Measurements from ENCODE around the gene MRRF. TPM values are rescaled to one million over a fixed set of nuclear protein-coding genes. Genes with fewer than 3 reads are reported as not detected.
A peak's percentile ranks its signal among the peaks of the same experiment; 100 is the strongest.

The MRRF gene
- total and polyA plus RNA-seq, 2 of the 4 experiments (the other 2 are of a cell fraction): 32.1 to 38.0 TPM

DNA sequence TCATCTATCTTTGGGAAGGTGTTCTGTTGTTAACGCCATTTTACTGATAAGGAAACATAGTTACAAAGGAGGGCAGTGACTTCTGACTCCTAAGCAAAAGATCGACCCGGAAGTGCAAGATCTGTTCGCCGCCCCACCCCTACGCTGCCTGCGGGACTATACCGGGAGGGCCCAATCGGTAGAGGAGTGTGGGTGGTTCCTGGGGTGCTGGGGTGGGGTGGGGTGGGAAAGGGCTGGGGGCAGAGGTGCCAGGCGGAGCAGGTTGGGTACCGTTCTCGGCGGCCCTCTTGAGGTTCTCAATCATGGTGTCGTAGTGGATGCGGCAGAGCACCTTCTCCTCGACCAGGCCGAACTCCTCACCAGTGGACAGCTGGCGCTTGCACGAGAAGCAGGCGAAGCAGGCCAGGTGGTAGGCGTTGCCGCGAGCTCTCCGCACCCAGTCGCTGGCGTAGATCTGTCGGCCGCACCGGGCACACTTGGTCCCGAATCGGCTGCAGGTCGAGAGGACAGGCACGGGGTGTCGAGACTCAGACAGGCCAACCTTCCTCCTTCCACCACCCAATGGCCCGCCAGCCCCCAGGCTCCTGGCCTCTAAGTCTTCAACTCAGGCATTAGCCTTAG lies 47.8 kb upstream of the MRRF start:
- no peak overlapping the region for H3K14ac ChIP-seq (replicated peaks; ENCODE audit: low read depth, low read length)
- no peak overlapping the region for H2AK9ac ChIP-seq (replicated peaks; ENCODE audit: low read depth, low read length, poor library complexity)
- TF ChIP-seq POLR2A (IDR thresholded peaks at IDR 0.05; ENCODE audit: low read depth, low read length): no peak
- TF ChIP-seq RAD21 (IDR thresholded peaks at IDR 0.05; ENCODE audit: low read length): no peak
- no peak for TF ChIP-seq MXI1 (IDR thresholded peaks at IDR 0.05; ENCODE audit: borderline replicate concordance, low read depth, low read length)
- no peak for TF ChIP-seq NFE2L2 (IDR thresholded peaks at IDR 0.05; ENCODE audit: low read depth, low read length)
- TF ChIP-seq CHD1 (IDR thresholded peaks at IDR 0.05; ENCODE audit: low read depth, low read length): no peak
- TF ChIP-seq, protein P1, sequence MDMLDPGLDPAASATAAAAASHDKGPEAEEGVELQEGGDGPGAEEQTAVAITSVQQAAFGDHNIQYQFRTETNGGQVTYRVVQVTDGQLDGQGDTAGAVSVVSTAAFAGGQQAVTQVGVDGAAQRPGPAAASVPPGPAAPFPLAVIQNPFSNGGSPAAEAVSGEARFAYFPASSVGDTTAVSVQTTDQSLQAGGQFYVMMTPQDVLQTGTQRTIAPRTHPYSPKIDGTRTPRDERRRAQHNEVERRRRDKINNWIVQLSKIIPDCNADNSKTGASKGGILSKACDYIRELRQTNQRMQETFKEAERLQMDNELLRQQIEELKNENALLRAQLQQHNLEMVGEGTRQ (IDR thresholded peaks at IDR 0.05; ENCODE audit: low read depth, low read length): no peak
- TF ChIP-seq, protein P2, sequence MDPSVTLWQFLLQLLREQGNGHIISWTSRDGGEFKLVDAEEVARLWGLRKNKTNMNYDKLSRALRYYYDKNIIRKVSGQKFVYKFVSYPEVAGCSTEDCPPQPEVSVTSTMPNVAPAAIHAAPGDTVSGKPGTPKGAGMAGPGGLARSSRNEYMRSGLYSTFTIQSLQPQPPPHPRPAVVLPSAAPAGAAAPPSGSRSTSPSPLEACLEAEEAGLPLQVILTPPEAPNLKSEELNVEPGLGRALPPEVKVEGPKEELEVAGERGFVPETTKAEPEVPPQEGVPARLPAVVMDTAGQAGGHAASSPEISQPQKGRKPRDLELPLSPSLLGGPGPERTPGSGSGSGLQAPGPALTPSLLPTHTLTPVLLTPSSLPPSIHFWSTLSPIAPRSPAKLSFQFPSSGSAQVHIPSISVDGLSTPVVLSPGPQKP (IDR thresholded peaks at IDR 0.05; ENCODE audit: borderline replicate concordance, low read depth, low read length): no peak
- no peak for TF ChIP-seq MAZ (IDR thresholded peaks at IDR 0.05; ENCODE audit: borderline replicate concordance, low read depth, low read length)
- no peak for TF ChIP-seq MAFK (IDR thresholded peaks at IDR 0.05; ENCODE audit: low read depth, low read length)
- TF ChIP-seq RFX5 (IDR thresholded peaks at IDR 0.05; ENCODE audit: low read depth, low read length): no peak
- no peak for TF ChIP-seq FOS (IDR thresholded peaks at IDR 0.05; ENCODE audit: low read depth, low read length)
- no peak for TF ChIP-seq SMC3 (IDR thresholded peaks at IDR 0.05; ENCODE audit: low read depth, low read length)
- no peak for TF ChIP-seq CEBPB (IDR thresholded peaks at IDR 0.05; ENCODE audit: low read depth, low read length)
- TF ChIP-seq, protein P3, sequence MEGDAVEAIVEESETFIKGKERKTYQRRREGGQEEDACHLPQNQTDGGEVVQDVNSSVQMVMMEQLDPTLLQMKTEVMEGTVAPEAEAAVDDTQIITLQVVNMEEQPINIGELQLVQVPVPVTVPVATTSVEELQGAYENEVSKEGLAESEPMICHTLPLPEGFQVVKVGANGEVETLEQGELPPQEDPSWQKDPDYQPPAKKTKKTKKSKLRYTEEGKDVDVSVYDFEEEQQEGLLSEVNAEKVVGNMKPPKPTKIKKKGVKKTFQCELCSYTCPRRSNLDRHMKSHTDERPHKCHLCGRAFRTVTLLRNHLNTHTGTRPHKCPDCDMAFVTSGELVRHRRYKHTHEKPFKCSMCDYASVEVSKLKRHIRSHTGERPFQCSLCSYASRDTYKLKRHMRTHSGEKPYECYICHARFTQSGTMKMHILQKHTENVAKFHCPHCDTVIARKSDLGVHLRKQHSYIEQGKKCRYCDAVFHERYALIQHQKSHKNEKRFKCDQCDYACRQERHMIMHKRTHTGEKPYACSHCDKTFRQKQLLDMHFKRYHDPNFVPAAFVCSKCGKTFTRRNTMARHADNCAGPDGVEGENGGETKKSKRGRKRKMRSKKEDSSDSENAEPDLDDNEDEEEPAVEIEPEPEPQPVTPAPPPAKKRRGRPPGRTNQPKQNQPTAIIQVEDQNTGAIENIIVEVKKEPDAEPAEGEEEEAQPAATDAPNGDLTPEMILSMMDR (conservative IDR thresholded peaks at IDR 0.05; ENCODE audit: low read depth, low read length): no peak
- TF ChIP-seq RCOR1 (IDR thresholded peaks at IDR 0.05; ENCODE audit: insufficient replicate concordance, low read length): no peak
- no peak for TF ChIP-seq BHLHE40 (IDR thresholded peaks at IDR 0.05; ENCODE audit: low read depth, low read length)
- no peak overlapping the region for H2BK20ac ChIP-seq (ENCODE audit: low read depth, low read length)
- H3K23ac ChIP-seq (ENCODE audit: low read depth, low read length): no peak overlapping the region
- H3K4me3 ChIP-seq (ENCODE audit: insufficient read depth, low read depth, low read length): no peak overlapping the region
- H3K27ac ChIP-seq (ENCODE audit: insufficient read depth, low read length): no peak overlapping the region
- dilution Hi-C loops (cut with HindIII; ENCODE audit: low sequenced_read_pairs, unreplicated experiment) (no loop called here), in situ Hi-C loops (cut with MboI; ENCODE audit: low sequenced_read_pairs) (no loop called here), intact Hi-C loops (cut with micrococcal nuclease) (no loop called here)
- H3K79me1 ChIP-seq (ENCODE audit: low read depth in 1 of 2, low read length in 2 of 2): no peaks in the 10 kb centered on the region
- H3K4ac ChIP-seq (ENCODE audit: low read depth, low read length): no peak overlapping the region
- H3K36me3 ChIP-seq (ENCODE audit: control insufficient read depth, insufficient read depth, low read length): no peaks in the 10 kb centered on the region
- H4K5ac ChIP-seq (ENCODE audit: low read depth, low read length): no peak overlapping the region
- no peak overlapping the region for H2BK15ac ChIP-seq (ENCODE audit: low read depth, low read length)
- peaks cover 18% of the 10 kb centered on the region for H4K20me1 ChIP-seq (ENCODE audit: insufficient read depth, low read length)
- H3K9me1 ChIP-seq (ENCODE audit: insufficient read depth, low read length): no peaks in the 10 kb centered on the region
- ATAC-seq (ENCODE audit: low read depth): no peak
- no peak overlapping the region for H3K4me2 ChIP-seq (ENCODE audit: low read depth, low read length)
- no TSS peak for BruUV-seq (replicated peaks)
- no peak overlapping the region for H4K8ac ChIP-seq (ENCODE audit: low read depth in 2 of 2, low read length in 2 of 2)
- peaks cover 6% of the 10 kb centered on the region; the same call in 1 of the 2 replicates for H3K4me1 ChIP-seq (ENCODE audit: control insufficient read depth, insufficient read depth, low read length)
- no peak overlapping the region for H2BK120ac ChIP-seq (ENCODE audit: low read depth, low read length)
- POLR2A ChIA-PET (ENCODE audit: unreplicated experiment): no interaction called here
- no peak for DNase-seq
- no peak overlapping the region for H3K9ac ChIP-seq (ENCODE audit: low read depth, low read length)
- peaks cover 14% of the 10 kb centered on the region for H3K9me3 ChIP-seq (ENCODE audit: control insufficient read depth, insufficient read depth, low read length)
- WGBS, 2 experiments (ENCODE audit: extremely low coverage in 2 of 2, insufficient read length in 1 of 2): 17% methylated on average over 13 of the region's 35 CpGs; no CpG with 5 or more reads in 1 of the 2 experiments
- no peak overlapping the region for H3K56ac ChIP-seq (ENCODE audit: extremely low read depth, insufficient read depth, low read length)
- peaks cover 94% of the 10 kb centered on the region for H3K27me3 ChIP-seq (ENCODE audit: control insufficient read depth, insufficient read depth, low read length)
- peak overlapping the region; percentile 4 for H2AFZ ChIP-seq (replicated peaks; ENCODE audit: low read length, poor library complexity)
- CTCF ChIA-PET: no interaction called here
- no peak overlapping the region for H2AK5ac ChIP-seq (ENCODE audit: low read depth, low read length)
- H3K18ac ChIP-seq (ENCODE audit: low read depth, low read length): no peak overlapping the region
- H4K91ac ChIP-seq (ENCODE audit: insufficient read depth, low read depth, low read length): no peak overlapping the region
- no peak overlapping the region for H2BK5ac ChIP-seq (ENCODE audit: low read depth, low read length, poor library complexity, severe bottlenecking)

All from IMR-90 (cell line).